ENCODE data around the gene OTULIN.

DNA sequence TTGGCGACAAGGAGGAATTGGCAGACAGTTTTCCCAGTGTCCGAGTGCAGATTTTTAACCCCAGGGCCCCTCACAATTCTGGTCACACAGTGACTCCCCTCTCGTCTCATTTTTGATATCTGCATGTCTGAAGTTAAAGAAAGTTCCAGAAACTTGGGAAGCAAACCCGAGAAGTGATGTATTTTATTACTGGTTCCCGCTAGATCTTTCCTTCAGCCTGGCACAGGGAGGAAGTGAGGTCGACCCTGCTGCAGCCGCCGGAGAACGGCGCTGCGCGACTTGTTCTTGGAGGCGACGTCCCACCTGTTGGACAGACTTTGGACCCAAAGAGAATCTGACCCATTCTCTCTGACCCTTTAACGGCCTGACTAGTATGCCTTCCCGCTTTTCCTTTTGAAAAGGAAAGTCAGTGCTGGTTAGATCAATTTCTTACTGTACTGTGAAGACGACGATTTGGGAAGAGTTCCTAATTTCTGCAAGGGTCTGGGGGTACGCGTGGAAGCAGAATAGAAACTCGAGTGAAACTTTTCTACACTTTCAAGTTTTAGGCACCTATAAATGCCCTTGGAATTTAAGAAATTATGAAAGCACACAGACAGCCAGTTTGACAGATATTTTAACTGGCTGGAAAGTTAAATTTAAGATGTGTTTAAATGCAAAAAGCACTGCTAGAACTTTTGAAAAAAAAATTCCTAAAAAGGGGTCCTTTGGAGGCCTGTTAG, 744 bp downstream of the OTULIN start:
- TF ChIP-seq ZNF8 (CRISPR knock-in tag; IDR thresholded peaks at IDR 0.05) (no peak), TOX (CRISPR knock-in tag; IDR thresholded peaks at IDR 0.05; ENCODE audit: borderline replicate concordance) (no peak), TCF4 (CRISPR knock-in tag; IDR thresholded peaks at IDR 0.05; ENCODE audit: borderline replicate concordance) (no peak), ZFP30 (CRISPR knock-in tag; IDR thresholded peaks at IDR 0.05) (no peak)
- TF ChIP-seq, protein P1, sequence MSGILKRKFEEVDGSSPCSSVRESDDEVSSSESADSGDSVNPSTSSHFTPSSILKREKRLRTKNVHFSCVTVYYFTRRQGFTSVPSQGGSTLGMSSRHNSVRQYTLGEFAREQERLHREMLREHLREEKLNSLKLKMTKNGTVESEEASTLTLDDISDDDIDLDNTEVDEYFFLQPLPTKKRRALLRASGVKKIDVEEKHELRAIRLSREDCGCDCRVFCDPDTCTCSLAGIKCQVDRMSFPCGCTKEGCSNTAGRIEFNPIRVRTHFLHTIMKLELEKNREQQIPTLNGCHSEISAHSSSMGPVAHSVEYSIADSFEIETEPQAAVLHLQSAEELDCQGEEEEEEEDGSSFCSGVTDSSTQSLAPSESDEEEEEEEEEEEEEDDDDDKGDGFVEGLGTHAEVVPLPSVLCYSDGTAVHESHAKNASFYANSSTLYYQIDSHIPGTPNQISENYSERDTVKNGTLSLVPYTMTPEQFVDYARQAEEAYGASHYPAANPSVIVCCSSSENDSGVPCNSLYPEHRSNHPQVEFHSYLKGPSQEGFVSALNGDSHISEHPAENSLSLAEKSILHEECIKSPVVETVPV (CRISPR knock-in tag; IDR thresholded peaks at IDR 0.05), result no peak
- TF ChIP-seq, protein P2, sequence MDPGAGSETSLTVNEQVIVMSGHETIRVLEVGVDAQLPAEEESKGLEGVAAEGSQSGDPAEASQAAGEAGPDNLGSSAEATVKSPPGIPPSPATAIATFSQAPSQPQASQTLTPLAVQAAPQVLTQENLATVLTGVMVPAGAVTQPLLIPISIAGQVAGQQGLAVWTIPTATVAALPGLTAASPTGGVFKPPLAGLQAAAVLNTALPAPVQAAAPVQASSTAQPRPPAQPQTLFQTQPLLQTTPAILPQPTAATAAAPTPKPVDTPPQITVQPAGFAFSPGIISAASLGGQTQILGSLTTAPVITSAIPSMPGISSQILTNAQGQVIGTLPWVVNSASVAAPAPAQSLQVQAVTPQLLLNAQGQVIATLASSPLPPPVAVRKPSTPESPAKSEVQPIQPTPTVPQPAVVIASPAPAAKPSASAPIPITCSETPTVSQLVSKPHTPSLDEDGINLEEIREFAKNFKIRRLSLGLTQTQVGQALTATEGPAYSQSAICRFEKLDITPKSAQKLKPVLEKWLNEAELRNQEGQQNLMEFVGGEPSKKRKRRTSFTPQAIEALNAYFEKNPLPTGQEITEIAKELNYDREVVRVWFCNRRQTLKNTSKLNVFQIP (CRISPR knock-in tag; IDR thresholded peaks at IDR 0.05; ENCODE audit: borderline replicate concordance, low read depth), result no peak
- TF ChIP-seq, protein P3, sequence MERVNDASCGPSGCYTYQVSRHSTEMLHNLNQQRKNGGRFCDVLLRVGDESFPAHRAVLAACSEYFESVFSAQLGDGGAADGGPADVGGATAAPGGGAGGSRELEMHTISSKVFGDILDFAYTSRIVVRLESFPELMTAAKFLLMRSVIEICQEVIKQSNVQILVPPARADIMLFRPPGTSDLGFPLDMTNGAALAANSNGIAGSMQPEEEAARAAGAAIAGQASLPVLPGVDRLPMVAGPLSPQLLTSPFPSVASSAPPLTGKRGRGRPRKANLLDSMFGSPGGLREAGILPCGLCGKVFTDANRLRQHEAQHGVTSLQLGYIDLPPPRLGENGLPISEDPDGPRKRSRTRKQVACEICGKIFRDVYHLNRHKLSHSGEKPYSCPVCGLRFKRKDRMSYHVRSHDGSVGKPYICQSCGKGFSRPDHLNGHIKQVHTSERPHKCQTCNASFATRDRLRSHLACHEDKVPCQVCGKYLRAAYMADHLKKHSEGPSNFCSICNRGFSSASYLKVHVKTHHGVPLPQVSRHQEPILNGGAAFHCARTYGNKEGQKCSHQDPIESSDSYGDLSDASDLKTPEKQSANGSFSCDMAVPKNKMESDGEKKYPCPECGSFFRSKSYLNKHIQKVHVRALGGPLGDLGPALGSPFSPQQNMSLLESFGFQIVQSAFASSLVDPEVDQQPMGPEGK (CRISPR knock-in tag; IDR thresholded peaks at IDR 0.05; ENCODE audit: borderline replicate concordance), result no peak

All from SK-N-SH treated with all-trans-retinoic acid at 6 μM for 48 hours (cell line).